NB4 (cell line): ENCODE results near the gene ZCCHC9.

Source experiments
- DNase-seq: peaks from one replicate; pipeline ENCODE4 v3.0.0; 2010; ENCODE audit warnings: low read depth
- H3K4me3 ChIP-seq: one replicate; pipeline ENCODE4 v1.5.1; 2011; ENCODE audit warnings: mild to moderate bottlenecking, low read depth, low read length, moderate library complexity
- CTCF ChIP-seq: IDR thresholded peaks from one replicate; pipeline ENCODE4 v1.5.1; 2012; ENCODE audit warnings: low read depth, low read length
- MAX ChIP-seq: IDR thresholded peaks from 2 replicates; pipeline ENCODE4 v1.6.1; 2011; ENCODE audit warnings: low read depth, low read length
- MYC ChIP-seq: IDR thresholded peaks from 2 replicates; pipeline ENCODE4 v1.6.1; 2011; ENCODE audit warnings: low read depth, low read length
- POLR2A ChIP-seq: IDR thresholded peaks from 2 replicates; pipeline ENCODE4 v1.6.1; 2011; ENCODE audit warnings: mild to moderate bottlenecking; ENCODE audit not compliant: insufficient read length; ENCODE audit errors: extremely low read depth

The ZCCHC9 gene

GRCh38 chr5:81313686-81314085 is 12.3 kb downstream of the ZCCHC9 start:
- TF ChIP-seq MYC: no peak
- no peak for TF ChIP-seq MAX
- no peak for TF ChIP-seq POLR2A
- no peak for TF ChIP-seq CTCF
- DNase-seq: no peak
- no peak overlapping the region for H3K4me3 ChIP-seq

- DNase-seq: no peak
- no peak for TF ChIP-seq MYC
- no peak for TF ChIP-seq CTCF
- TF ChIP-seq POLR2A: no peak
- TF ChIP-seq MAX: no peak
Measured at GRCh38 chr5:81314581-81314980, 13.2 kb downstream of the ZCCHC9 start.

GRCh38 chr5:81315336-81315735 is 13.9 kb downstream of the ZCCHC9 start:
- DNase-seq: no peak
- H3K4me3 ChIP-seq: no peak overlapping the region
- TF ChIP-seq MAX (no peak), MYC (no peak), POLR2A (no peak)

More at GRCh38 chr5:81314581-81314980, 13.2 kb downstream of the ZCCHC9 start:
- H3K4me3 ChIP-seq: no peak overlapping the region

GRCh38 chr5:81315830-81316229 is 14.4 kb downstream of the ZCCHC9 start:
- H3K4me3 ChIP-seq: no peak overlapping the region
- TF ChIP-seq MYC (no peak), CTCF (no peak), POLR2A (no peak), MAX (no peak)
- DNase-seq: no peak

- no peak for DNase-seq
- H3K4me3 ChIP-seq: no peak overlapping the region
- TF ChIP-seq MYC (no peak), CTCF (no peak), MAX (no peak), POLR2A (no peak)
Measured at GRCh38 chr5:81316571-81316970, 15.2 kb downstream of the ZCCHC9 start.

GRCh38 chr5:81317536-81317935 is 16.1 kb downstream of the ZCCHC9 start:
- H3K4me3 ChIP-seq: no peak overlapping the region
- TF ChIP-seq POLR2A (no peak), MYC (no peak), CTCF (no peak), MAX (no peak)
- DNase-seq: no peak
